HG03558 (cell line): ENCODE measurements around the gene GALNT9.

Source experiments
- ATAC-seq: cut with Tn5 transposase; IDR thresholded peaks from one replicate; pipeline ENCODE4 v1.9.1; 2021; ENCODE audit warnings: moderate number of reproducible peaks; ENCODE audit not compliant: unreplicated experiment; ENCODE audit errors: extremely low read depth

Gene GALNT9

DNA sequence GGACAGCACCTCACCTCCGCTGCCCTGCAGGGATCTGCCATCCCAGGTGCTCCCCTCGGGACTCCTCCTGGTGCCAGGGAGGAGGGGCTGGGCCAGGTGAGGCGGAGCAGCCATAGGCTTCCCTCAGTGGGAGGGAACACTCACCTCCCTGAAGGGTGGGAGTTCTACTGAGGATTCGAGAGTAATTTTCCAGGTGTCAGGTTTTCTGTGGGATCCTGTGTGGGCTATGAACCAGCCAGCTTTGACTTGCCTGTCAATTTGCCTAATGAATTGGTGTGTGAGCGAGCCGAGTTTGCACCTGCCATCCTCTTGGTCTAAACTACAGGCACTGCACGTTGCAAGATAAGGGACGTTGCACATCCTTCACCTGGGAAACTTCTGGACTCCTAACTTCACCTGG, 134.8 kb downstream of the GALNT9 start:
- no peak for ATAC-seq

DNA sequence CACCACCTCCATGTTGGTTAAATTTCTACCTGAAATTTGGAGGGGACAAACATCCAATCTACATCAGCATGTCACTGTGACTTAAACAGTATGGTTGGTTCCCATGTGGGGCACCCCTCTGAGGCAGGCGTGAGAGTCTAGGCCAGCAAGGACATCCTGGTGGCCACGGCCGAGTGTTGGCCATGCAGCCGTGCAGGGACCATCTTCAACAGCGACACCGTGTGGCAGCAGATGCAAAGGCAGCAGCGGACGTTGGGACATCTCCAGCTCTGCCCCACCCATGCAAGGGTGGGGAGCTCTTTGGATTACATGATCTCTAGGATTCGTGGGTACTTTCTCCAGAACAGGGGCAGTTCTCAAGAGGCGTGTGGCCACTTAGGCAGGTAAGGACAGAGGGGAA, 135.3 kb downstream of the GALNT9 start:
- ATAC-seq, result no peak

DNA sequence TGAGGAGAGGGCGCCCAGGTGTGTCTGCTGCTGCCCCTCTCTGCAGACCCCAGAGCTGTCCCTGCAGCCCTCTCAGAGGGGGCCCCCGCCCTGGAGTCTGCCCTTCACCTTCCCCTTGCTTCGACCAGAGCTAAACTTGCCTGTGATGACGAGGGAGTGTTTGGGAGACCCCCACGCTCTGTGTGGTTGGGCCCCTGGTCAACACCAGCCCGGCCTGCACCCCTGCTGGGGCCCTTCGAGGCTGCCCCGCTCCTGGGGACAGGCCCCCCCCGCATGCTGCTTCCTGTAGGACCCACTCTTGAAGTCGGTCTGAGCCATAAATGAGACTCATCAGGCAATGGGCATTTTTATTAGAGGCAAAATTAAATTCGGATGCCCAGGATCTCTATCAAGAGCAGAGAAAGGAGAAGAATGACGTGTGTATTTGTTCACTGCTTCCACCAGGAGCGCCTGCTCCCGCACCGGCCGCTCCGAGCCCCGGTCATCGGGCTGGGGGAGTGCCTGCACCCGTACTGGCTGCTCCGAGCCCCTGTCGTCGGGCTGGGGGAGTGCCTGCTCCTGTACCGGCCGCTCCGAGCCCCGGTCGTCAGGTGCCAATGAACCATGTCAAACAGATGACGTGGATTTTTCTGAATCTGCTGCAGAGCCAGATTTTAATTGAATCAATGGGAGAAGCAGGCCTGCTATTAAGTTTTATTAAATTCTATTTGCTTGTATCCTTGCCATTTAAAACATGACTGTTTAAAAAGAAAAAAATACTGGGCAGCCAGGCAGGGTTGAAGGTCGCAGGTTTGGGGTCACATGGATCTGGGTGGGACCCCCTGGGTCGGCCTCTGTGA, 137.5 kb downstream of the GALNT9 start:
- no peak for ATAC-seq

DNA sequence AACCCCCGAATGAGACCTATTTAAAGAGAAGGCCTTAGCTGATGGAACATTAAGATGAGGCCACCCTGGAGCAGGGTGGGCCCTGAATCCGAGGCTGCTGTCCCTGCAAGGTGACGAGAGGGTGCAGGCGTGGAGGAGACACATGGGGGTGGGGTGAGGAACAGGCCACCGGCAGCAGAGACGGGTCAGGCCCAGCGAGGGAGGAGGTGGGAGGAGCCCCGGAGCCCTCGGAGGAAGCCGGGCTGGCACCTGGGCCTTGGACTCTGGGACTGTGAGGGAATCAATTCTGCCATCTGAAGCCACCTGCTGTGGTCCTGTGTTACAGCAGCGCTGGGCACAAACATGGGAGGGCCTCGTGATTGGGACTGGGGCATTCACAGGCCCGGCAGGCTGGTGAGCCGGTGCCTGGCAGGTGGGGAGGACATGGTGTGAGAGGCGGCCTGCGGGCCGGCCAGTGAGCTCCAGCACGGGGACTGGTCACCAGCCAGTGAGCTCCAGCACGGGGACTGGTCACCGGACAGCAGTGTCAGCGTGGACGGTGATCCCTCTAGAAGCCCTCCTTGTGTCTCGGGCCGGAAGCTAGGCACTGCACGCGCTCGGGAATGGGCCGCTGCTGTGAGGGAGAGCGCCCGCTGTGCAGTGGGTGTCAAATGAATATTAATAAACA, 138.4 kb downstream of the GALNT9 start:
- no peak for ATAC-seq

DNA sequence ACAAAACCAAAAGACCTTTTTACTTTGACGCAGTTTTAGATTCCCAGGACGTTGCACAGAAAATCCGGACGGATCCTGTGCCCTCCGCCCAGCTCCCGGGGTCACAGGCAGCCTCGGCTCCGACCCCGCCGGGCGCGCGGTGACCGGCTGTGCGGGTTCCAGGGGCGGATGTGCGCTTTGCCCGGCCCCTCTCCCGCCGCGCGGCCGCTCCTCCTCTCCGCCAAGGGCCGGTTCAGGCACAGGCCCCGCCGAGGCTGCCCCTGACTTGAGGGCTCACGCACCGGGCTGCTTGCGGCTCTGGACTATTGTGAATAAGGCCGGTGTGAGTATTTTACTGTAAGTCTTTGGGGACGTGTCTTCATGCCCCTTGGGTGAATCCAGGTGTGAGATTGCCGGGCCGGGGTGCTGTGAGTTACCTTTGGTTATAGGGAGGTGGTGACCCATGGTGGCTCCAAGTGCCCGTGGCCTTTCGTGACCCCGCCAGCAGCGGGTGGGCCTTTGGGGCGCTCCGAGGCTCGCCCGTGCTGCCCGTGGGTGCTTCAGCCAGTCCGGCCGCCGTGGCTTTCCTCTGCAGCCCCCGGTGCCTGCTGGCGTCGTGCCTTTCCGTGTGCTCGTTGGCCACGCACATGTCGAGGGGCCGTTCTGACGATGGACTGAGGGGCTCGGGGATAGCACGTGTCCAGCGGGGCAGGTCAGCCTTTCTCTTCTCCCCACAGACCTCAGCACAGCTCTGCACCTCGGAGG, 139.2 kb downstream of the GALNT9 start:
- ATAC-seq, result no peak

DNA sequence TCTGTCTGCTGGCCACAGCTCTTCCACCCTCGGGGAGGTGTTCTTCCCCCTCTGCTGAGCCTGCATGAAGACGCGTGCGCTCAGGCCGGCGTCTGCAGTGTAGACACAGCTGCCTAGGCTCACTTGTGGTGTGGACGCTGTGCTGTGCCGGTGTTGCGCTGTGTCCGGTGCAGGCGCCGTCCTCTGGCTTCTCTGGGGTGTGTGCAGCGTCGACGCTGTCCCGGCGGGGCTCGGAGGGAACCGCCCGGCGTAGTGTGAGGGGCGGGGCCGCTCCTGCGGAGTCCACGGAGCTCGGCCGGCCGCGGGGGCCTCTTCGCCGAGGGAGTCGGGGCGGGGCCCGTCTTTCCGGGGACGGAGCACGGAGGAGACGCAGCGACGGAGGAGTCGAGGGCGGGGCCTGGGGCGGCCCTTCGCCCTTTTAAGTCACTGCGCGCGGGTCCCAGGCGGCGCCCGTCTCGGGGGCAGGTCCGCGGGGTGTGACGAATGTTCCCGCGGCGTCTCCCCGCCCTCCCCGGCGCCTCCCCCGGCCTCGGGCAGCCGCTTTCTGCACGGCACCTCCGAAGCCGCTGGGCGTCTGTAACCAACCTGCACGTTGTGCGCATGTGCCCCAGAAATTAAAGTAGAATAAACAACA, 139.9 kb downstream of the GALNT9 start:
- ATAC-seq, result no peak

DNA sequence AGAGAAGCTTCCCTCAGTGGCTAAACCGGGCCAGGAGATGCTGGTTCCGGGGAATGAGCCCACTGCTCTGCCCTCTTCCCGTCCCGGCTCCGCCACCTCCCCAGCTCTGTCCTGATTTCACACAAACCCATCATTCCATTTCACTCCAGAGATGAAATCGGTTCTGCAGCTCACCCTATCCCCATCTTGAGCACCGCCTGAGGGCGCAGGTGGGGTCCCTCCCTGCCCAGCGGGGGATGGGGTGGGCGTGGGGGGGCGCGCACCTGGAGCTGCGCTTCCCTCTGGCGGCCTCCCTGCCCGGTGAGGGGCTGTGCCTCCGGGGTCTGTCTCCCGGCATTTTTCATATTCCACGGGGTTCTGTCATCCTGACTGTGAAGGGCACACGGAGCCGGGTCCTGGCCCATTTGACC, 140.5 kb downstream of the GALNT9 start:
- ATAC-seq, result no peak

DNA sequence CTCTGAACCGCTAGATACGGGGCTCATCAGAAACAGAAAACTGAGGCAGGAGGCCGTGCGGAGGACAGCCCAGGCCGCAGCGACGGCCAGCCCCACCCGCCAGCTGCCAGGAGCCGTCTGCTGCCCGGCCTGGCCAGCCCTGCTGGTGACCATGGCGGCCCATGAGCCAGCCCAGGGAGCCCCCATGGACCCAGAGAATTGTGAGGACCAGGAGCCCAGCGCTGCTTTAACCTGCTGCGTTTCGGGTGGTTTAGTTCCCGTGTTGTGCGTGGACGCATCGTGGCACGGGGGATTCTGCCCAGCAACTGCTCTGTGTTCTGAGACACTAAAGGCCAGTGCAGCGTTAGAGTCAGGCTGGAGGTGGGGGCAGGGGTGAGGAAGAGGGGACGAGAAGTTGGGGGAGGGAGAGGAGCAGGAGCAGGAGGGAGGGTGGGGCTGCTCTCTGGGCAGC, 140.9 kb downstream of the GALNT9 start:
- ATAC-seq, result no peak

DNA sequence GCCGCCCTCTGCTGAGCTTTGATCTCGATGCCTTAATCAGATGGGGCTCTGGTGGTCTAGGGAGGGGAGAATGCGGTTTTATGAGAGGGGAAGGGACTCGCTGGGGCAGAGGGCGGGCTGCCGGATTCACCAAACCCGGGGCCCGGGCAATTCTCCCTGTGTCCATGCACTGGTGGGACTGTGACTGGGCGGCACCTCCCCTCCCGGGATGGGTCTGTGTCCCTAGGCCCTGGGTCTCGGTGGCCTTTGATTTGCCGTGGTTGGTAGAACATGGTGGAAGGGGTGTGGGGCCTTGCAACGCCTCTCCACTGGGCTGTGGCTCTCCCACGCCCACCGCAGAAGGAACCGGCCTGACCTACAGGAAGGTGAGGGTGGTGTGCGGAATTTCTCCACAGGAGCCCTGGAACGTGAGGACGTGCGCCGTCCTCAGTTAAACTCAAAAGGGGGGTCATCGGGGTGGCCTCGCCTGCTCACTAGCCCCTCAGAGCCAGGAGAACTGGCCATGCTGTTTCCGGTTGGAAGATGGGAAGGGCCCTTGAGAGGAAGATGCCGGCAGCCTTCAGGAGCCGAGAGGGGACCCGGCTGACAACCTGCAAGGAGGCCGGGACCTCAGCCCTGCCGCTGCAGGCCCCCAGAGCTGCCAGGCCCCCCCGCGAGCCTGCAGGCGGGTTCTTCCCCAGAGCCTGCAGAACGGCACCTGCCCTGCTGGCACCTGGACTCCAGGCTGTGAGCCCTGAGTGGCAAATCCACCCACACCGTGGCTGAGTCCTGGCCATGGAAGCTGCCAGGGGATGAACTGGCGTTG, 141.5 kb downstream of the GALNT9 start:
- ATAC-seq, result no peak

DNA sequence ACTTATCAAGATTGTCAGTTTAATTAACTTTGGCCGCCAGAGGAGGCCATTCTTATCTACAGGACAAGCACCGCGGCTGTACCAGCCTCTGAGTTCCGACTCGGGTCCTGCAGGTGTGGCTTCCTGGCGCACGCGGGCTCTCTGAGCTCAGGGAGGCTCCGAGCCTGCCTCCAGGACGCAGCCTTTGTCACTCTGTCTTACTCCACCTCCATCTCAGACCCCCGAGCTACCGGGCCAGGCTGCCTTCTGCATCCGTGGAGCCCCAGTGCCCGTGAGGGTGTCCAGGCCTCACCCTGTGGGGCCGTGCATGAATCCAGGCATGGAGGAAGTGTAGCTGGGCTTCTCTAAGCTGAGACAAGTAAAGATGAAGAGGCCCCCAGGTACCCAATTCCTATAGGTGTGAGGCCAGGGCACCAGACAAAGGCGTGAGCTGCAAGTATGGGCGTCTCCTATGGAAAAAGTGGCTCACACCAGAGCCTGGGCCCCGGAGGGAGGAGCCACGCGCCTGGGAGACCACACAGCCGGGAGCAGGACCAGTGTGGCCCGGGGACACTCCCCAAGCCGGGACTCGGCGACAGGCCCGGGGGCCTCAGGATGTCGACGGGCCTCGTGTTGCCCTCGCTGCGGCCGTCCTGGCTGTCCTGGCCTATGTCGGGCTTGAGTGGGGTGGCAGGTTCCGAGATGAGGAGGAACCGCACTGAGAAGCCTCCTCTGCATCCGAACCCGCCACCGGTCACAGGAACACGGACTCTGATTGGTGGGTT, 142.3 kb downstream of the GALNT9 start:
- no peak for ATAC-seq

DNA sequence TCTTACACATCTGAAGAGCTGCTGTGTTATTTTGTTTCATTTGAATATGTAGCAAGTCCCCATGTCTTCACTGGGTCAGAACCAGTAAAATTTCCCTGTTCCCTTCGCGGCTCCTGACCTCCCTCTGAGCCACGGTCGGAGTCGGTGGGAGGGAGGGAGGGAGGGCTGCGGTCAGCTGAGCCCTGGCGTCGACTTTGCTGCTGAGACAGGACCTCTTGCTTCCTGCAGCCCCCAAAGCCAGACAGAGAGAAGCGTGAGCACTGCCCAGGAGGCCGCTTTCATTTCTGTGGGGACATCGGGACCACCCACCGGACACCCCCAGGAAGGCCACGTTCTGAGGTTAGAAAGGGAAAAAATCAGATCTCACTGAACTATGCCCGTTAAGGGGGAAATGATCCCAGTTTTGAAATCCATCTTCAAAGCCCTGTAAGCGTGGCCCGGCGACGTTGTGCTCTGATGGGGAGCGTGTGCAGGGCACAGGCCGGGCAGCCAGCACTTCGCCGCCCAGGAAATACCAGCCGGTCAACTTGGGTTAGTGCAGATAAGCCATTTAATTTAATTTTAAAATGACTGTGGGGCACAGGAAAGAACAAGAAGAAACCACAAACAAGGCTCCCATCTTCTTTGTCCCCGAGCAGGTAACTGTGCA, 143.1 kb downstream of the GALNT9 start:
- ATAC-seq, result no peak

DNA sequence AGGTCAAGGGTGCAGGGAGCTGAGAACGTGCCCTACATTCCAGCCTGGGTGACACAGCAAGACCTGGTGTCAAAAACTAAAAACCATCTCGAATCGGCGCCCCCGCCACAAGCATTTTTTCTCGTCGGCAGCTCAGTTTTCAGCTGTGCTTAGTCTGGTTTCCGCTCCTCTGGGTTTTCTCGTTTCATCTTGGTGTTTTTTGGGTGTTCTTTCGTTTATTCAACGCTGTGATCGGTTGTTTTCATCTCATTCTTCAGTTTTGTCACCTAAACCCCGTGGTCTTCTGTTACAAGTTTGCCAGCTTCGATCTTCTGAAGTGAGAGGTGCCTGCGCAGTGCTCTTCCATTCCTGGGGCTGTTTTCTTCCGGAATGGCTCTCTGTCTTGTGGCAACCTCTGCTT, 143.7 kb downstream of the GALNT9 start:
- no peak for ATAC-seq

DNA sequence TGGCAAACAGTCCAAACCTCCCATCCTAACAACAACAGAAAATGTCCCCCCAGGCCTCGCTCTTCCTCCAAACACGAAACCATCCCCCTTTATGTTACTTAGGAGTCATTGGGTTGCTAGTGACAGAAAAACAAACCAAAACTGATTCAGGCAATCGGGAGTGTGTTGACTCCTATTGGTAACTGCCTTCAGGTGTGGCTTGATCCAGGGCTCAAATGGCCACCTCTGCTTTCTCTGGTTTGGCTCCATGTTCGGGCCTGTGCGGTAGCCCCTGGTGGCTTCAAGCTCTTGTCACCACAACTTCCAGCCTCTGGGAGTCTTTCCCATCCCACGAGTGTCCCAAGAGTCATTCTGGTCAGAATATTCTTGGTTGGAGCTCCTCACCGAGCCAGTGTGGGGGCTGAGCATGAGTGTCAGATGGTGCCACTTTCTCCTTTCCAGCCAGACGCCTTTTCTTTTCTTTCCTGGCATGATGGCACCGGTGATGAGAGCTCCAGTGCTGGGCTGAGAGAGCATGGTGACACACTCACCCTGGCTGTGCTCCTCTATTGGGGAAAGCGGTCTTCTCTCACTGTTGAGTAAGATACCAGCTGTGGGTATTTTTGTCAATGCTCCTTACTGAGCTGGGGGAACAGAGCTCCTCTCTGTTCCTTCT, 146.6 kb downstream of the GALNT9 start:
- no peak for ATAC-seq

DNA sequence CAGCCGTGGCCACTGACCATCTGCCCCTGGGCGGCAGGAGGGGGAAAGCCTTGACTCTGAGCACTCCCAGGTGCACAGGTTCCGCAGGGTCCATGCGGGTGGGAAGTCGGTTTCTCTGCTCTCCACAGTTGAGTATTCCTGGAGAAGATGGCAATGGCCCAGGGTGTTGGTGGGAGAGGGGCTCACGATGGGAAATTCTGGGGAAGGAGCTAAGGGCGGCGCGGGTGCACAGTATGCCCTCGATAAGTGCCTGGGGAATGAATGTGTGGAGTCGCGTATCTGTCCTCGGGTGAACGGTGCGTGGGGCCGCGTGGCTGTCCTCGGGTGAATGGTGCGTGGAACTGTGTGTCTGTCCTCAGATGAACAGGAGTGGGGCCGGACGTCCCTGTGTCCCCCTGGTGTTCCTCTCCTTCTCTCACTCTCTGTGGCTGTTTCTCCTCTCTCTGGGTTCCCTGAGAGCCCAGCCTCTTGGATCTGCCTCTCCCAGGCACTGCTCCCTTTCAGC, 147.1 kb downstream of the GALNT9 start:
- no peak for ATAC-seq

DNA sequence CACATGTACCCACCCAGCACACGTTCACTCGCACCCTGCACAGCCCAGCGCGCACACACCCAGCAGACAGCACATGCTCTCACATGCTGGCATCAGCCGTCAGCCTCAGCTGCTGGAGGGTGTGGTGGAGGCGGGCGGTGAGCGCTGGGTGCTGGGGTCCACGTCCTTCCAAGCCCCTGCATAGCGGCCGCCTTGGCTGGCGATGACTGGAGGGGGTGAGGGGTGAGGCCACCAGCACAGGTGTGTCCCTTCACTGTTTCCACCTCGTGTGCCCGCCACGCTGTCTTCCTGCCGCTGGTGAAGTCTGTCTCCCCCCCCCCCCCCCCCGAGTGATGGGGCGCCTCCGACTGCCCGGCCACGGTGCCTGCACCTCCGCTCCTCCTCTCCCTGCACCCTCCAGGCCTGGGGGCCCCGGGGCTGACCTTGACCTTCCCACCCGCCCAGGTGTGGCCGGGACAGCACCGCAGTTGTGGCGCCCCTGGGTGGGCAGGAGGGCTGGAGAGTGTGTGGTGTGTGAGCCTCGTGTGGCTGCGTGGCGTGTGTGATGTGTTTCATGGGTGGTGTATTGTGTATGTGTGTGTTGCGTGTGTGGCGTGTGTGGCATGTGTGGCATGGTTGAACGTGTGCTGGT, 147.7 kb downstream of the GALNT9 start:
- no peak for ATAC-seq

DNA sequence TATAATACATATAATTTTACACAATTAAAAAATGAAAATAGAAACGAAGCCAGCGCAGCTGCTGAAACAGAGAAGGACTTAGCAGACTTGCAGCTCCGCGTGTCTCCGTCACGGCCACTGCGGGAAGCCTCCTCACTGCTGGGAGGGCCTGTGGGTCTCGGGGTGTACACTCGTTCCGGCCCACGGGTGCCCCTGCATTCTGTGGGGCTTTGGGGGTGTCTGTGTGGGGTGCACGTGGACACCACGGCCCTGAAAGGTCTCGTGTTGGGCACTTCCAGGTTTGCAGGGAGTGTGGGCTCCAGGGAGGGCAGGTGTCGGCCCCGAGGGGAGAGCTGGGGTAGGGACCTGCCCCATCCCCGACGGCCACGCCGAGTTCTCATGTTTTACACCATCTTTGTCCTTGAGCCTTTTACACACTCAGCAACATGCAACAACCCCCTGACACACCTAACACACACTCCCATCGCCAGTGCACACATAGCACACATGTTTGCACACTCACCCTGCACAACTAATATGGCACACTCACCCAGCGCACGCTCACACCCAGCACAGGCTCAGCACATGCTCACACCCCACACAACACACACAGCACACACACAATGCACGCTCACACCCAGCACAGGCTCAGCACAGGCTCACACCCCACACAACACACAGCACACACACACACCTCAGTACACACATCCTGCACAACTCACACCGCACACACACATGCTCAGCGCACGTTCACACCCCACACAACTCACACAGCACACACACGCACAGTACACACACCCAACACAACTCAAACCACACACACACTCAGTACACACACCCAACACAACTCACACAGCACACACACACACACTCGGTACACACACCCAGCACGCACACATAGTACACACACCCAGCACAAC, 148.5 kb downstream of the GALNT9 start:
- ATAC-seq, result no peak
